A549 (cell line): ENCODE data around the gene MAD1L1. TPM values are rescaled to one million over a fixed set of nuclear protein-coding genes. Genes with fewer than 3 reads are reported as not detected.

ENCODE experiments used
- ATAC-seq, 2 experiments: fragments of 200-7000 bp in 1 of 2; fragments of >200 bp in 1 of 2; cut with Nextera tagmentation in 1 of 2; cut with Tn5 transposase in 1 of 2; 3 replicates each; pipeline versions ENCODE4 v1.8.0 to v1.9.1; 2018 to 2020; ENCODE audit warnings: mild to moderate bottlenecking in 1 of 2, moderate library complexity in 1 of 2
- CTCF ChIA-PET: fragments of 300-600 bp; sonication (Branson Sonifier 250); formaldehyde crosslinking; extraction: SDS; loops from one replicate; lab custom pipeline; 2021; ENCODE audit warnings: antibody characterized with exemption, inconsistent platforms; lab: Yijun Ruan, JAX
- POLR2A ChIA-PET: fragments of 350-600 bp; formaldehyde crosslinking; extraction: SDS; loops from one replicate; lab custom pipeline; 2021; ENCODE audit warnings: antibody characterized with exemption, inconsistent platforms; lab: Yijun Ruan, JAX
- DNase-seq, 2 experiments: peaks; one replicate each; pipeline versions ENCODE4 v3.0.0 to v3.0.0-alpha.2; 2011 to 2016; ENCODE audit warnings: low read depth in 1 of 2, low spot score in 1 of 2
- FAIRE-seq: peaks from 2 replicates; lab custom pipeline; 2011; peaks lifted over from hg19 to GRCh38; lab: Jason Lieb, UNC
- H3K27ac ChIP-seq, 2 experiments: fragments of >200 bp; sonication (Bioruptor Twin); formaldehyde crosslinking; 3 replicates each; pipeline ENCODE4 v1.5.1; 2016 to 2017
- H3K4me1 ChIP-seq: fragments of >200 bp; sonication (Bioruptor Twin); formaldehyde crosslinking; 3 replicates; pipeline ENCODE4 v1.6.1; 2016
- H3K4me2 ChIP-seq: fragments of >200 bp; sonication (Bioruptor Twin); formaldehyde crosslinking; 3 replicates; pipeline ENCODE4 v1.6.1; 2016
- H3K4me3 ChIP-seq: fragments of >200 bp; sonication (Bioruptor Twin); formaldehyde crosslinking; 3 replicates; pipeline ENCODE4 v1.5.1; 2016
- H3K9me3 ChIP-seq: fragments of >200 bp; sonication (Bioruptor Twin); formaldehyde crosslinking; 3 replicates; pipeline ENCODE4 v1.6.1; 2016
- CHD4 ChIP-seq: fragments of 200-600 bp; sonication (generic); IDR thresholded peaks from 2 replicates; pipeline ENCODE4 v1.6.1; 2016; ENCODE audit warnings: antibody characterized with exemption, mild to moderate bottlenecking, borderline replicate concordance
- EHF ChIP-seq: fragments of 250-450 bp; sonication (Bioruptor Pico); IDR thresholded peaks from 2 replicates; pipeline ENCODE4 v1.5.0; 2020; ENCODE audit warnings: mild to moderate bottlenecking
- EP300 ChIP-seq, 2 experiments: fragments of >200 bp; sonication (Bioruptor Twin); formaldehyde crosslinking; IDR thresholded peaks; 2 replicates in 1 of 2; 3 replicates in 1 of 2; pipeline ENCODE4 v1.6.1; 2016 to 2017
- ESRRA ChIP-seq: fragments of 150-350 bp; IDR thresholded peaks from 2 replicates; pipeline ENCODE4 v1.6.1; 2014; ENCODE audit warnings: mild to moderate bottlenecking, low read length, borderline replicate concordance
- FOSL2 ChIP-seq, 2 experiments: fragments of 450-650 bp in 1 of 2; fragments of >200 bp in 1 of 2; sonication (Bioruptor Twin) in 1 of 2; formaldehyde crosslinking; IDR thresholded peaks; 2 replicates each; pipeline versions ENCODE4 v1.5.0 to v1.6.1; 2016 to 2020; ENCODE audit warnings: mild to moderate bottlenecking in 1 of 2, moderate library complexity in 1 of 2
- FOXS1 ChIP-seq: fragments of 250-450 bp; sonication (Bioruptor Pico); IDR thresholded peaks from 2 replicates; pipeline ENCODE4 v1.5.0; 2020; ENCODE audit warnings: mild to moderate bottlenecking, moderate library complexity
- HDAC2 ChIP-seq: fragments of 200-600 bp; sonication (generic); IDR thresholded peaks from 2 replicates; pipeline ENCODE4 v1.6.1; 2016
- HES2 ChIP-seq: fragments of >200 bp; sonication (Bioruptor Twin); formaldehyde crosslinking; IDR thresholded peaks from 2 replicates; pipeline ENCODE4 v1.6.1; 2016
- HOXB13 ChIP-seq: fragments of 250-450 bp; sonication (Bioruptor Pico); IDR thresholded peaks from 2 replicates; pipeline ENCODE4 v1.5.0; 2020; ENCODE audit warnings: low read depth, mild to moderate bottlenecking, moderate library complexity
- JUN ChIP-seq, 2 experiments: fragments of >200 bp; sonication (Bioruptor Twin); formaldehyde crosslinking; IDR thresholded peaks; 2 replicates in 1 of 2; 3 replicates in 1 of 2; pipeline ENCODE4 v1.6.1; 2016 to 2017
- KDM1A ChIP-seq: fragments of 200-600 bp; sonication (generic); IDR thresholded peaks from 2 replicates; pipeline ENCODE4 v1.6.1; 2016; ENCODE audit warnings: low read depth, mild to moderate bottlenecking
- KDM5A ChIP-seq: fragments of 200-600 bp; sonication (generic); IDR thresholded peaks from 2 replicates; pipeline ENCODE4 v1.6.1; 2016; ENCODE audit warnings: antibody characterized with exemption, mild to moderate bottlenecking
- MYC ChIP-seq: IDR thresholded peaks from 2 replicates; pipeline ENCODE4 v1.6.1; 2012; ENCODE audit warnings: mild to moderate bottlenecking, inconsistent platforms, low read length, improper control_type of control experiment, borderline replicate concordance
- NFE2L2 ChIP-seq: fragments of 150-350 bp; conservative IDR thresholded peaks from 2 replicates; pipeline ENCODE4 v1.6.1; 2014; ENCODE audit warnings: low read length
- NPAS2 ChIP-seq: fragments of 250-450 bp; sonication (Bioruptor Pico); IDR thresholded peaks from 2 replicates; pipeline ENCODE4 v1.8.0; 2022; ENCODE audit warnings: mild to moderate bottlenecking, moderate library complexity, borderline replicate concordance
- RAD21 ChIP-seq, 2 experiments: fragments of >200 bp in 1 of 2; sonication (Bioruptor Twin) in 1 of 2; formaldehyde crosslinking in 1 of 2; IDR thresholded peaks in 1 of 2; conservative IDR thresholded peaks in 1 of 2; 2 replicates in 1 of 2; 3 replicates in 1 of 2; pipeline ENCODE4 v1.6.1; 2012 to 2018; ENCODE audit warnings: inconsistent platforms in 1 of 2
- RCOR1 ChIP-seq: fragments of 150-350 bp; IDR thresholded peaks from 2 replicates; pipeline ENCODE4 v1.6.1; 2014; ENCODE audit warnings: antibody characterized with exemption, low read length, low read depth
- TFCP2L1 ChIP-seq: fragments of 250-450 bp; sonication (Bioruptor Pico); IDR thresholded peaks from 2 replicates; pipeline ENCODE4 v1.5.0; 2021; ENCODE audit warnings: mild to moderate bottlenecking
- ZFP36 ChIP-seq: fragments of 450-650 bp; IDR thresholded peaks from 2 replicates; pipeline ENCODE4 v1.6.1; 2014; ENCODE audit warnings: borderline replicate concordance; ENCODE audit not compliant: partially characterized antibody
- ZNF302 ChIP-seq: fragments of 250-450 bp; sonication (Bioruptor Pico); IDR thresholded peaks from 2 replicates; pipeline ENCODE4 v1.9.0; 2021; ENCODE audit warnings: inconsistent platforms, mild to moderate bottlenecking, moderate library complexity
- WGBS: methylation state at CpG from one replicate; pipeline ENCODE4 v1.1.6; 2017; ENCODE audit errors: missing lambda C conversion rate; 5-methylcytosine and 5-hydroxymethylcytosine counted together
- polyA plus RNA-seq, 4 experiments: library from polyadenylated mRNA; depleted of rRNA in 3 of 4; stranded (reverse); fragments of >200 nt; fragmentation: RNase III in 1 of 4; extraction: RNeasy Plus Mini Kit Qiagen cat#74134 plus additional on column Dnase treatment in 1 of 4; gene quantifications; 2 replicates in 3 of 4; 3 replicates in 1 of 4; pipeline ENCODE4 v1.2.3, GENCODE V29; 2011 to 2017
- TF ChIP-seq, protein P1 (sequence below): fragments of 200-600 bp; sonication (generic); IDR thresholded peaks from 2 replicates; pipeline ENCODE4 v1.6.1; 2016; ENCODE audit warnings: antibody characterized with exemption, mild to moderate bottlenecking, moderate library complexity
- TF ChIP-seq, protein P2 (sequence below): IDR thresholded peaks from 2 replicates; pipeline ENCODE4 v1.6.1; 2012
- TF ChIP-seq, protein P3 (sequence below): IDR thresholded peaks from 2 replicates; pipeline ENCODE4 v1.6.1; 2012; ENCODE audit warnings: low read depth, borderline replicate concordance
- TF ChIP-seq, protein P4 (sequence below): fragments of 250-450 bp; sonication (Bioruptor Pico); IDR thresholded peaks from 2 replicates; pipeline ENCODE4 v1.5.0; 2020; ENCODE audit warnings: low read depth, mild to moderate bottlenecking, moderate library complexity
- TF ChIP-seq, protein P5 (sequence below): fragments of 250-450 bp; sonication (Bioruptor Pico); IDR thresholded peaks from 2 replicates; pipeline ENCODE4 v1.5.0; 2021; ENCODE audit warnings: mild to moderate bottlenecking, moderate library complexity, borderline replicate concordance
- TF ChIP-seq, protein P6 (sequence below): fragments of 150-350 bp; IDR thresholded peaks from 2 replicates; pipeline ENCODE4 v1.6.1; 2014; ENCODE audit warnings: low read depth, mild to moderate bottlenecking, low read length

Gene MAD1L1
- polyA plus RNA-seq, 2 of the 4 experiments (the other 2 are of a cell fraction): 13.6 to 16.6 TPM

GRCh38 chr7:2227699-2228098, 5.0 kb downstream of the MAD1L1 start (continued):
- no peak for TF ChIP-seq HES2
- no peak for TF ChIP-seq RAD21 (conservative IDR thresholded peaks at IDR 0.05 in 1 of 2, IDR thresholded peaks at IDR 0.05 in 1 of 2)

- FAIRE-seq (no peak), ATAC-seq (no peak), DNase-seq (no peak)
- no peak overlapping the region for H3K4me3 ChIP-seq
- TF ChIP-seq ZNF302 (CRISPR knock-in tag) (no peak), NFE2L2 (no peak), JUN (IDR thresholded peaks at IDR 0.05) (no peak), ZFP36 (no peak), FOSL2 (IDR thresholded peaks at IDR 0.05) (no peak), FOSL2 (CRISPR knock-in tag; IDR thresholded peaks at IDR 0.05) (no peak), EP300 (IDR thresholded peaks at IDR 0.05) (no peak), HES2 (no peak), CHD4 (no peak), KDM1A (no peak), MYC (no peak), HDAC2 (no peak)
- TF ChIP-seq, protein P1, sequence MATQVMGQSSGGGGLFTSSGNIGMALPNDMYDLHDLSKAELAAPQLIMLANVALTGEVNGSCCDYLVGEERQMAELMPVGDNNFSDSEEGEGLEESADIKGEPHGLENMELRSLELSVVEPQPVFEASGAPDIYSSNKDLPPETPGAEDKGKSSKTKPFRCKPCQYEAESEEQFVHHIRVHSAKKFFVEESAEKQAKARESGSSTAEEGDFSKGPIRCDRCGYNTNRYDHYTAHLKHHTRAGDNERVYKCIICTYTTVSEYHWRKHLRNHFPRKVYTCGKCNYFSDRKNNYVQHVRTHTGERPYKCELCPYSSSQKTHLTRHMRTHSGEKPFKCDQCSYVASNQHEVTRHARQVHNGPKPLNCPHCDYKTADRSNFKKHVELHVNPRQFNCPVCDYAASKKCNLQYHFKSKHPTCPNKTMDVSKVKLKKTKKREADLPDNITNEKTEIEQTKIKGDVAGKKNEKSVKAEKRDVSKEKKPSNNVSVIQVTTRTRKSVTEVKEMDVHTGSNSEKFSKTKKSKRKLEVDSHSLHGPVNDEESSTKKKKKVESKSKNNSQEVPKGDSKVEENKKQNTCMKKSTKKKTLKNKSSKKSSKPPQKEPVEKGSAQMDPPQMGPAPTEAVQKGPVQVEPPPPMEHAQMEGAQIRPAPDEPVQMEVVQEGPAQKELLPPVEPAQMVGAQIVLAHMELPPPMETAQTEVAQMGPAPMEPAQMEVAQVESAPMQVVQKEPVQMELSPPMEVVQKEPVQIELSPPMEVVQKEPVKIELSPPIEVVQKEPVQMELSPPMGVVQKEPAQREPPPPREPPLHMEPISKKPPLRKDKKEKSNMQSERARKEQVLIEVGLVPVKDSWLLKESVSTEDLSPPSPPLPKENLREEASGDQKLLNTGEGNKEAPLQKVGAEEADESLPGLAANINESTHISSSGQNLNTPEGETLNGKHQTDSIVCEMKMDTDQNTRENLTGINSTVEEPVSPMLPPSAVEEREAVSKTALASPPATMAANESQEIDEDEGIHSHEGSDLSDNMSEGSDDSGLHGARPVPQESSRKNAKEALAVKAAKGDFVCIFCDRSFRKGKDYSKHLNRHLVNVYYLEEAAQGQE: no peak
- TF ChIP-seq, protein P2, sequence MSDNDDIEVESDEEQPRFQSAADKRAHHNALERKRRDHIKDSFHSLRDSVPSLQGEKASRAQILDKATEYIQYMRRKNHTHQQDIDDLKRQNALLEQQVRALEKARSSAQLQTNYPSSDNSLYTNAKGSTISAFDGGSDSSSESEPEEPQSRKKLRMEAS: no peak
- POLR2A ChIA-PET: no interaction called here
- no peak overlapping the region for H3K27ac ChIP-seq
- H3K4me2 ChIP-seq: no peak overlapping the region
- 94% methylated on average over 13 of the region's 13 CpGs for WGBS
- H3K9me3 ChIP-seq: no peaks in the 10 kb centered on the region
- CTCF ChIA-PET: interaction anchor here (0.6 kb wide), 1 partner anchor 15 kb away, joined by 3 read pairs; no protein-coding TSS in a partner anchor
- H3K4me1 ChIP-seq: 0 out of 3 replicates have a peak, but pooled peaks cover 6% of the 10 kb centered on the region
Measured at GRCh38 chr7:2225830-2226229, 6.9 kb downstream of the MAD1L1 start.

- no peak for ATAC-seq
- no peaks in the 10 kb centered on the region for H3K9me3 ChIP-seq
- ChIA-PET CTCF (no interaction called here), POLR2A (no interaction called here)
- H3K4me3 ChIP-seq: no peak overlapping the region
- no peak for DNase-seq
- 0 out of 3 replicates have a peak, but pooled peaks cover 6% of the 10 kb centered on the region for H3K4me1 ChIP-seq
- H3K4me2 ChIP-seq: no peak overlapping the region
- FAIRE-seq: no peak
- no peak overlapping the region for H3K27ac ChIP-seq
- 91% methylated on average over 14 of the region's 14 CpGs for WGBS
- no peak for TF ChIP-seq CHD4
- TF ChIP-seq, protein P3, sequence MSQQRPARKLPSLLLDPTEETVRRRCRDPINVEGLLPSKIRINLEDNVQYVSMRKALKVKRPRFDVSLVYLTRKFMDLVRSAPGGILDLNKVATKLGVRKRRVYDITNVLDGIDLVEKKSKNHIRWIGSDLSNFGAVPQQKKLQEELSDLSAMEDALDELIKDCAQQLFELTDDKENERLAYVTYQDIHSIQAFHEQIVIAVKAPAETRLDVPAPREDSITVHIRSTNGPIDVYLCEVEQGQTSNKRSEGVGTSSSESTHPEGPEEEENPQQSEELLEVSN: no peak
- TF ChIP-seq, protein P4, sequence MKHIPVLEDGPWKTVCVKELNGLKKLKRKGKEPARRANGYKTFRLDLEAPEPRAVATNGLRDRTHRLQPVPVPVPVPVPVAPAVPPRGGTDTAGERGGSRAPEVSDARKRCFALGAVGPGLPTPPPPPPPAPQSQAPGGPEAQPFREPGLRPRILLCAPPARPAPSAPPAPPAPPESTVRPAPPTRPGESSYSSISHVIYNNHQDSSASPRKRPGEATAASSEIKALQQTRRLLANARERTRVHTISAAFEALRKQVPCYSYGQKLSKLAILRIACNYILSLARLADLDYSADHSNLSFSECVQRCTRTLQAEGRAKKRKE: no peak
- no peak for TF ChIP-seq RCOR1
- TF ChIP-seq JUN (IDR thresholded peaks at IDR 0.05): no peak
- TF ChIP-seq, protein P5, sequence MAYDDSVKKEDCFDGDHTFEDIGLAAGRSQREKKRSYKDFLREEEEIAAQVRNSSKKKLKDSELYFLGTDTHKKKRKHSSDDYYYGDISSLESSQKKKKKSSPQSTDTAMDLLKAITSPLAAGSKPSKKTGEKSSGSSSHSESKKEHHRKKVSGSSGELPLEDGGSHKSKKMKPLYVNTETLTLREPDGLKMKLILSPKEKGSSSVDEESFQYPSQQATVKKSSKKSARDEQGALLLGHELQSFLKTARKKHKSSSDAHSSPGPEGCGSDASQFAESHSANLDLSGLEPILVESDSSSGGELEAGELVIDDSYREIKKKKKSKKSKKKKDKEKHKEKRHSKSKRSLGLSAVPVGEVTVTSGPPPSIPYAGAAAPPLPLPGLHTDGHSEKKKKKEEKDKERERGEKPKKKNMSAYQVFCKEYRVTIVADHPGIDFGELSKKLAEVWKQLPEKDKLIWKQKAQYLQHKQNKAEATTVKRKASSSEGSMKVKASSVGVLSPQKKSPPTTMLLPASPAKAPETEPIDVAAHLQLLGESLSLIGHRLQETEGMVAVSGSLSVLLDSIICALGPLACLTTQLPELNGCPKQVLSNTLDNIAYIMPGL (CRISPR knock-in tag): no peak
- no peak for TF ChIP-seq TFCP2L1 (CRISPR knock-in tag)
- no peak for TF ChIP-seq NFE2L2
- no peak for TF ChIP-seq MYC
- no peak for TF ChIP-seq KDM5A
- no peak for TF ChIP-seq FOXS1 (CRISPR knock-in tag)
- TF ChIP-seq HOXB13: no peak
- TF ChIP-seq EHF (CRISPR knock-in tag): no peak
- TF ChIP-seq NPAS2 (CRISPR knock-in tag): no peak
- TF ChIP-seq ESRRA: no peak
- TF ChIP-seq, protein P6, sequence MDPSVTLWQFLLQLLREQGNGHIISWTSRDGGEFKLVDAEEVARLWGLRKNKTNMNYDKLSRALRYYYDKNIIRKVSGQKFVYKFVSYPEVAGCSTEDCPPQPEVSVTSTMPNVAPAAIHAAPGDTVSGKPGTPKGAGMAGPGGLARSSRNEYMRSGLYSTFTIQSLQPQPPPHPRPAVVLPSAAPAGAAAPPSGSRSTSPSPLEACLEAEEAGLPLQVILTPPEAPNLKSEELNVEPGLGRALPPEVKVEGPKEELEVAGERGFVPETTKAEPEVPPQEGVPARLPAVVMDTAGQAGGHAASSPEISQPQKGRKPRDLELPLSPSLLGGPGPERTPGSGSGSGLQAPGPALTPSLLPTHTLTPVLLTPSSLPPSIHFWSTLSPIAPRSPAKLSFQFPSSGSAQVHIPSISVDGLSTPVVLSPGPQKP: no peak
Measured at GRCh38 chr7:2225336-2225735, 7.4 kb downstream of the MAD1L1 start.
